ACHN (cell line): ENCODE results near the gene PIEZO2.
"Not testable (repeated sequence)": the region's sequence is repeated elsewhere in the genome, so short reads cannot be mapped to it uniquely, and the experiment has no call there.

ENCODE experiments used
- DNase-seq: peaks from one replicate; pipeline ENCODE4 v3.0.0-alpha.2; 2015
- in situ Hi-C: cut with HindIII; loops from 2 replicates; pipeline ENCODE4 v1.10.0; 2017; ENCODE audit warnings: low sequenced_read_pairs, low pct_ligation_motif_present, low pct_unique_long_range_greater_than_20kb

The PIEZO2 gene

DNA sequence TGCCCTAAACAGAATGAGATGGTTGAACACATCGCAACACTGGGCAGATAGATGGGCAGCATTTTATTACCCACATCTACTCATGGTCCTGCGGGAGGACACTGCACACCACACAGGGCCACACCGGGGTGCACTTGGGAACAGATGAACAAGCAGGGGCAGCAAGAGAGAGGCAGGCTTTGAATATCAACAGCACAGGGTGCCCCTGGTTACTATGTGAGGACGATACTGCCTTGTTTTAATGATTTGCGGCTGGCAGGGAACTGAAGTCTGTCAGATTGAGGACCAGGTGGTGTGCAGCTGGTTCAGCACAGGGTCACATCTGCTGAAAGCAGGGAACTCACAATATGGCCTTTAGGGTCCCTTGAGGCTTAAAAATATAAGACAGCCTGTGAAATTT lies 195.7 kb downstream of the PIEZO2 start:
- DNase-seq, result no peak
- in situ Hi-C loops, result no loop called here

DNA sequence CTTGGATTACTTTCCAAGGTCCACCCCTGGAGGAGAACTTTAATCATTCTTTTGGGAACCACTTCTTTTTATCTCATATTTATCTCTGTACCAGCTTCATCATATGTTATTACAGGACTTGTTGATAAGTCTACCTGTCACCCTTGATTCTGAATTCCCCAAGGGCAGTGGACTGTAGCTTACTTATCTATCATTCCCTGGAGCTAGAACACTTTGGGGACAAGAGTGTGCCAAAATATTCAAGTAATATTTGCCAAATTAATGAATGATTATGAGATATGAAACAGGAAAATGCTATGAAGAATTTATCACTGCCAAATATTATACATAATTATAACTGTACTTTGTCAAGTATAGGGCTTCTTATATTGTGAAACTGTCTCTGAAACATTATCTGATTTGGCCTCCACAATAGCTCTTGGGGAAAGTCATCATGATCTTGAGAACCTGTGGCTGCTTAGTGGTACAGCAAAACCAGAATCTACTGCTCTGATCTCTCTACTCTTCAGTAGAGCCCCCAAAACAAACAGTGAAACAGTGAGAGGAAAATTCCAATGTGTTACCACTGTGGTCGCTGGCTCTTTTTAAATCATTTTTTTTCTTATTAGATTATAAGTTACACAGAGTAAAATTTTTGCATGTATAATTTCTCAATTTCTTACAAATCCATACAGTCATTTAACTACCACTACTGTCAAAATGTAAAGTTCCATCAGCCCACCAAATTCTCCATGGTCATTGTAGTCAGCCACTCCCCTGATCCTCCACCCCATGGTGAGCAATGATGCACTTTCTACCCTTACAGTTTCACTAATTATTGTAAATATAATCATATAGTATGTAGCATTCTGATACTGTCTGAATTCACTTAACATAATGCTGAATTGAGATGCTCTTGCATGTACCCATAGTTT lies 197.5 kb downstream of the PIEZO2 start:
- DNase-seq, result no peak
- in situ Hi-C loops, result no loop called here

DNA sequence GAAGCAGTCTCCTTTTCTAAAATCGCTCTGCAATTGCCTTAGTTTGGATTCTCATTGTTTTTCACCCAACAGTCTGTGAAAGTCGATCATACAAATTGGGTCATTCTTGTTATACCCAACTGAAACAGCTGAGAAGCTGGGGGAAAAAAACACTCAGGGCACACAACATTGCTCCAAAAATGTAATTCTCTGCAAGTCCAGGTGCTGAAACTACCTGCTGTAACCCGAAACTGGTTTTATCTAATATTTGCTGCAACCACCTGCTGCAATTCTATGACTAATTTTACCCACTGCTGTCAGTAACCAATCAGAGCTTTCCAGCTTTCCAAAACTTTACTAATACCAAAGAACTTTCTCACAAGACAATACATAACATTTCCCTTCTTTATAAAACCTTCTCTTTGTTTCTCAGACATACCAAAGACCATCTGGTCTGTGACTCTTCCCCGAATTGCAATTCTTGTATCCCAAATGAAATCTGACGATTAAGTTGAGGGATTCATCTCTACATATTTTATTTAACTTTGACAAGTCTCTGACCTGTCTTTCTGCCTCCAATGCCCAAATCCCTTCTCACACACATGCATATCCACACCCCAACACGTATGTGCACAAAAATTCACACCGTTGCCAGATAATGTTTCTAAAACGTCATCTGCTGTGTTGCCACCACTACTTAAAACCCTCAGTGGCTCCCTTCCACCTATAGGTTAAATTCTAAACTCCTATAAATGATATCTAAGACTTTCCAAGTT lies 198.3 kb downstream of the PIEZO2 start:
- DNase-seq, result no peak
- in situ Hi-C loops, result no loop called here

DNA sequence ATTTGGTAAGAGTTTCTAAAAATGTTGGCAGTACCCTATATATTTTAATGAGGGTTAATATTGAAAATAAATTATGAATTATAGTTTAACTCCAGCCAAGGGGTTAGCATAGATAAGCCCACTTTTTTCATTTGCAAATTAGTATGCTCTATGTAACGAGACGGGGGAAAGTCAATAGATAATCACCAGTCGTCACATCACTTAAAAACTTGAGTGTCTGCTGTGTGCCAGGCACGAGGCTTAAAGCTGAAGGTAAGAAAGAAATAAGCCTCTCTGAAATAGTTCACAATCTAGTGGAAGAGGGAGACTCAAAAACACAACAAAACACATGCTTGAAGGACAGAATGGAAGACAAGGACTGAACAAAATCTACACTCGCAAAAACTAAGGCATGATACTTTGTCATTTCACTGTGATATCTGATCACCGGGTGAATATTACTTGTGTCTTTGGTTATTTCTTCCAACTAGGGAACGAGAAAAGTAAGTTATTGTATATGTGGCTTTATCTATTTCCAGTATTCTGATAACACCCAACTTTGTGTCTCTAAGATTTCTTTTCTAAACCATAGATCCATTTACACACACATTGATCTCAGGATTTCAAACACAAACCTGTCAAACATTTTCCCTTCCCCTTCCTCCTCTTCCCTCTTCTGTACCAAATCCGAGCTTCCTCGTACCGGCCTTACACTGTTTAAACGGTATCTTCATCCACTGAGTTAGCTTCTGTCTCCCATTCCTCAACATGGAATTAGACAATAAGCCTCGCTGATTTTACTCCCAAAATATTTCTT lies 199.1 kb downstream of the PIEZO2 start:
- DNase-seq, result no peak
- in situ Hi-C loops, result no loop called here

DNA sequence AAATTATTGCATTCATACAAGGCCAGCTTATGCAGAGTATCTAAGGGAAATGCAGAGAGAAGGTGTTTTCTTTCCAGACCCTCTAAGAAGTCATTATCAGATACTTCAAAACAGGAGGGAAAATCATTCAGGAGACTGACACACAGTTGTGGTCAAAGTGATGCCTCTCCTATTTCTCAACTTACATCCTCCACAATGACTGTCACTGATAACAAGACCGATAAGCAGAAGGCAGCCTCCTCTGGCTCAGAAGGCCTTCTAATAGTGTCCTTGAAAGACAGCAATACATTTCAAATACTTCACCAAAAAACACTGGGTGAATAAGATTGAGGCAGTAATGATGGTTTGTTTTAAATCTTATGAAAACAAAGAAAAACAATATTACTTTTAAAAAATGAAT lies 199.7 kb downstream of the PIEZO2 start:
- in situ Hi-C loops, result no loop called here
- no peak for DNase-seq

DNA sequence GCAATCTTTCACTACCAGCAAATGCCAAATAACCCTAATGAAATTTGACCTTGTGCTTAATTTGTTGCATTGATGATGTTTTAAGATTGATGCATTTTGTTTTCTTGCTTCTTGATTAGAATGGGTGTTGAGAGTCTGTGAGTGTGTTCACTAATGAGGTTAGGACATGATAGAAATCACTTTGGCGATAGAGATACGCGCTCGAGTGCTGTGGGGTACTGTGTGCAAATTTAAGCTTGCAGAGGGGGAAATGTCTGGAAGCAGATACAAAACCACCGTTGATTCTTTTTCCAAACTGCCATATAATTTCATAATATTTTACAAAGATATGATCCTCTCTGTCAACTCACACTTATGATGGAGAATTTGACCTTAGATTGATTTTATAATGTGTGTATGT lies 200.9 kb downstream of the PIEZO2 start:
- DNase-seq, result no peak
- in situ Hi-C loops, result no loop called here

DNA sequence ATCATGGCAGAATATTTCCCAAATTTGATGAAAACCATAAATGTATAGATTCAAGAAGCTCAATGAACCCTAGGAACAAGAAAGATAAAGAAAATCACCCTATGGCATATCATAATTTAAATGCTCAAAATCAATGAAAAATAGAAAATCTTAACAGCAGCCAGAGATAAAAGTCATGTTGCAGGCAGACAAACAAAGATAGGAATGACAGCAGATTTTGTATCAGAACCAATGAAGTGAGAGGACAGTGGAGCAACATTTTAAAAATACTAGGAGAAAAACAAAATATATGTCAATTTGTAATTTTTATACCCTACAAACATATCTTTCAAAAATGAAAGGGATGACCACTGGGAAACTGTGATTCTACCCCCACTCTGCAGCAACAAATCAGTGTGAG lies 203.3 kb downstream of the PIEZO2 start:
- in situ Hi-C loops, result no loop called here
- DNase-seq, result no peak

DNA sequence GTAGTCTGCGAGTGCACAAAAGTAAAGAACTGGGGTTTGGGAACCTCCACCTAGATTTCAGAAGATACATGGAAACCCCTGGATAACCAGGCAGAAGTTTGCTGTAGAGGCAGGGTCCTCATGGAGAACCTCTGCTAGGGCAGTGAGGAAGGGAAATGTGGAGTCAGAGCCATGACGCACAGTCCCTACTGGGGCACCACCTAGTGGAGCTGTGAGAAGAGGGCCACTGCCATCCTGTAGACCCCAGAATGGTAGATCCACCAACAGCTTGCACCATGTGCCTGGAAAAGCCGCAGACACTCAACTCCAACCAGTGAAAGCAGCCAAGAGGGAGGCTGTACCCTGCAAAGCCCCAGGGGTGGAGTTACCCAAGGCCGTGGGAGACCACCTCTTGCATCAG lies 206.4 kb downstream of the PIEZO2 start:
- in situ Hi-C loops, result no loop called here

DNA sequence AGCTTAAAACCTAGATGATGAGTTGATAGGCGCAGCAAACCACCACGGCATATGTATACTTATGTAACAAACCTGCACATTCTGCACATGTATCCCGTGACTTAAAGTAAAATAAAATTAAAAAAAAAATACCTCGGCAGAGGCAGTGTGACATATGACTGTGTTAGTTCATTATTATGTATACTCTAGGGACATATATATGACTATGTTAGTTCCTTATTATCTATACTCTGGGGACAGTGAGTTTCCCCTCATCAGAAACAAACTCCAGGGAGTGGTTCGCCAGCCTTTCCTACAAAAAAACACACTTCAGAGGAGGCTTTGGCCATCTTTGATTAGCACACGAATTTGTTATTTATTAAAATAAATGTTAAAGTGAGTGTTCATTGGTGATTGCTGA lies 209.5 kb downstream of the PIEZO2 start:
- in situ Hi-C loops, result no loop called here

More for the DNA sequence above, 206.4 kb downstream of the PIEZO2 start:
- DNase-seq, result no peak

DNA sequence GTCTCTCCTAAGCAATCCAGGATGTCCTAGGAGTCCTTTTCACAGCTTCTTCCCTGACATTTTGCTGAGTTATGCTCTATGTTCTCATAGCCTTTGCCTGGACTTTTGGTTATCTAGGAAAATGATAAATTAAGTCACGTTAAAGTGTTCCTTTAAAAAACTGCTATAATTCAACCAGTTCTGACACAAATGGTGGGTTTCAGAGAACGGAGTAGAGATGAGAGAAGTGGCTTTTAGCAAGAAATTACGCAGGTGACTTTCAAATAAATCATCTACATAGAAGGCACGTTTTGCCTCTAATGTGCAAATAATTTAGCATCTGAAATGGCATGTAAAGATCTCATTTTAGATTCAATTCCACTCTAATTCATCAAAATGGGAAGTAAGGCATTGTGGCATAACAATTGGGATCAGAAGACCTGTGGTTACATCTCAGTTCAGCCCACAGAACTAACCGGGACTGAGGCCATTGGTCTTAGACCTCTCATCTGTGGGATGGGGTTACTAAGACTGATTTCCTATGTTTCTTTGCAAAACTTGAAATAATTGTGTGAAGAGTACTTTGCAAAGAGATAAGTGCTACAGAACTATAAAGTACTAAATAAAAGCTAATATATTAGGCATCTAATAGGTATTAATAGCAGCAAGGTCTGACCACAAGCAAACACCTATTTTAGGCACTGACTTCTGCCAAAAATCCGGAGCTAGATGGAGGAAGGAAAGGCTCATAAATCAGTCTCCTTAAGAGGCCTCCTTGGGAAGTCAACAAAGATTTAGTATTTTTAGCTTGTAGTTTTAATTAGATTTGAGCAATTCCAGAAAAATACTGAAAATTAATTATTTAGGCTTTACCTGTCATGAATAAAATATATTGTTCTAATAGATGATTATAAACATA lies 211.4 kb downstream of the PIEZO2 start:
- no peak for DNase-seq

More for the DNA sequence above, 209.5 kb downstream of the PIEZO2 start:
- no peak for DNase-seq

DNA sequence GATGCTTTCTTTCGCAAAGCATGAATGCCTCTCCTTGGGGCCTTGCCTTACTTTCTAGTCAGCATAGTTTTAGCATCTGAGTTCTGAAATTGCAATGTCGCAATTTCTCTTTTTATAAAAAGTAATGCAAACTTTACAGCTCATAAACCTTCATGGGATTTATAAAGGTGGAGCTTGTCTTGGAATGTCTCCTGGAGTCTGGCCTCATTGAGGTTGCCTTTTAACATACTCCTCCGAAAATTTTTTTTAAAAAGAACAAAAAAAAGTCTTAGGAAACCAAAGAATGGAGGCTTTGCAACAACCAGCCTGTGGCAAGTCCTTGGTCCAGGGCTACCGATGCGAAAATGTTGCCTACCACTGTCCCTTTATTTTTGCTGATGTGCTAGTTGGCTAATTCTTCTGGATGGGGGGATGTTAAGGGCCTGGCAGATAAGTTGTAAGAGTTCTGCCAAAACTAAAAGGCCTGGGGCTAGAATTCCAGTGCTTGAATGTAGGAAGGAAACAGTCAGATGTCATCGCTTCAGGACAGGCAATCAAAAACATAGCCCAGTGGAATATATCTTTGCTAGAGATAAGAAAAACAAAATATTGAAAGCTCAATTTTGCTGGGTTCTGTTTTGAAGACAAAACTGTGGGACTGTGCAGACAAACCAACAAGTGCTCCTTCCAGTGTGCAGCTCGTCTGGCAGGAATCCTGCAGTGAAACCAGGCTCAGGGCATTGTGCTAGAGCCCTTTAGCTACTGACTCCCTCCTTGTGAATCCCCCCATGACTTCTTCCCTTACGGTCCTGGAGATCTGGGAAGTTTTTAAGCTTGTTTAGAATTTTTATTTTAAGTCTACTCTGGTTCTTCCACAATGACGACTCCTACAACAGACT lies 213.0 kb downstream of the PIEZO2 start:
- DNase-seq, result no peak

More for the DNA sequence above, 211.4 kb downstream of the PIEZO2 start:
- in situ Hi-C loops, result no loop called here

DNA sequence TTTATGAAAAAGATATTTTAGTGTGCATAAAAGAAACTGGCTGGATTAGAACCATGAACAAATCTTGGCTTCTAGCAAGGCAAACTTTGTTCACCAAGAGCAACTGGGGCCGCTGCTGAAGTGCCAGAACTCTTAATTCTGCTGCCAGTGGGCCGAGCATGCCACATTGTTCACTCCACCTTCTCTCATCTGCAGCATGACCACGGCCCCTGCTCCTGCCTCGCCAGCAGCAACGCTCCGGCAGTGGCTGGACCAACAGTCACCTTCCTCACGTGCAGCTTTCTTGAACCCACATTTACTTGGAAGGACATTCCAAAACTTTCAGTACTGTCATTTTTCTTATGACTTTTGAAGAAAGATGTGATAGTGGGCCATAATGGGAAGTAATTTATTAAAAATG lies 213.8 kb downstream of the PIEZO2 start:
- no peak for DNase-seq
- in situ Hi-C loops, result no loop called here

More for the DNA sequence above, 213.0 kb downstream of the PIEZO2 start:
- in situ Hi-C loops, result no loop called here

DNA sequence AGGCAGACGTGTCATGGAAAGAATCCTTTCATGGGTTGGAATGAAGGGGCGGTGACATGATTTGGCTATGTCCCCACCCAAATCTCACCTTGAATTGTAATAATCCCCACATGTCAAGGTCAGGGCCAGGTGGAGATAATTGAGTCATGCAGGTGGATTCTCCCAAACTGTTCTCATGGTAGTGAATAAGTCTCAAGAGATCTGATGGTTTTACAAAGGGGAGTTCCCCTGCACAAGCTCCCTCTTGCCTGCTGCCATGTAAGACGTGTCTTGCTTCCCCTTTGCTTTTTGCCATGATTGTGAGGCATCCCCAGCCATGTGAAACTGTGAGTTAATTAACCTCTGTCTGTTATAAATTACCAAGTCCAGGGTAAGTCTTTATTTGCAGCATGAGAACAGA lies 215.7 kb downstream of the PIEZO2 start:
- DNase-seq, in situ Hi-C loops: not testable (repeated sequence)

DNA sequence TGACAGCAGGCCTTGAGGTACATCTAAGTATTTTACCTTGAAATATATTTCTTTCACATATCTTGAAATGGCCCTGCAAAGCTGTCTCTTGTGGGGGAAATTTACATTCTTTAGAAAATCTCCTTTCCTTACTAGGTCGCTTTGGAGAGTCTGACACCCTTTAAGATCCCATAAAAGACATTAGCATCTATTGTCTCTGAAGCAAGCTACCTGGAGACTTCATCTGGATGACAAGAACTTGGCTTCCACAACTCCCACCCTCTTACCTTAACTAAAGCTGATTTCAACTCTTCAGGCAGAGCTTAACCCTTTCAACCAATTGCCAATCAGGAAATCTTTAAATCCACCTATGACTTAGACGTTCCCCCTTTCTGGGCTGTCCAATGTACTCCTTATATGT lies 219.3 kb downstream of the PIEZO2 start:
- in situ Hi-C loops, result no loop called here
- no peak for DNase-seq

DNA sequence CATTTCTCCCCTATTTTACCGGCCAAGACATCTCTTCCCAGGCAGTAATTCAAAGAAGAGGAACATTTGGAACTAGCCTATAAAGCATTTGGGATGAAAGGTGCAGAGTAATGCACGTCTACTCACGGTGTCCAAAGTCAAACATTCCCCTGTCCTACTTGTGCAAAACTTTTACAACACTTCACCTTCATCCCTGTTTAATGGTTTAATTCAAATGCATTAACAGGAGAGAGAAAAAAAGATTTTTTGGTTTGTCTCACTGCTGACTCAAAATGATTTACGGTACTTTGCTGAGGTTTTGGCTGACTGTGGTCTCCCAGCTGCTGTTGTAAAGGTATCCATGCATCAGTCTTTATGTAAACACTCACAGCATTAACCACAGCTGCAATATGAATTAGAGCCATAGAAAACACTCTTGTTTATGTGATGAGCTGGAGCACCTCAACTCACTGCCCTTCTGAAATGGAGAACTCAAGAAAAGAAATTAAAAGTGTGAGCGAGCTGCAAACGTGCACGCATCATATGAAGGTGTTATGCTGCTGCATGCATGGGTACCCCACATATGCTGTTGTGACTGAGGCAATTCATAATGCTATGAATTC lies 220.5 kb downstream of the PIEZO2 start:
- DNase-seq, result no peak
- in situ Hi-C loops, result no loop called here

DNA sequence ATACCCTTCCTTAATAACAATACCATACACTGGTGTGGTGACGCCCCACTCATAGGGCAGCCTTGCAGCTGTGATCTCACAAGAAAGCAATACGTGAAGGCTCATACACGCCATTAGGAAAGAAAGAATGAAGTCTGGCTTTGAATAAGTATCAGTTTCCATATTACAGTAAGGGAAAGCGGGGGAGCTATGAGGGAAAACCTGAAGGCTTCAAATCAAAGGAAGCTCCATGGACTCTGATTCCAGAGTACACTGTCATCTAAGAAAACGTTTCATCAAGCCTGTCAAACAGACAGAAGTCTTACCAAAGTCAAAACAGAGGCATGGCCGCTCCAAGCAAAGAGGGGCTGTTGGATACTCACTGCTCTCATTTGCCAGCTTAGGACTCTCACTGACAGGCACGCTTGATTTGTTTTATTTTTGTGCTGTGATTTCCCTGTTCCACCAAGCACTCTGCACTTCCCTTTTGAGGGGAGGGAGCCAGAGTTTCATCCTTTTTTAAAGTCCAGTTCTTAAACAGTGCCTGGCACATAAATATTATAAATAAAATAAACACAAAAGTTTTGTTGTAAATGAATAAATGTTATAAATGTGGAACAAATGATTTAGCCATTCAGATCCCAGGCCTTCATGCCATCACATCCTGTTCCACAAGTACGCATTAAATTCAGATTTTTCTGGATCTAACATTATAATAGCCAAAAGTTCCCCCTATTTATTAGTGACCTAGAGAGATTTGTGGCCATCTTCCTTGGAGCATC lies 221.2 kb downstream of the PIEZO2 start:
- in situ Hi-C loops, result no loop called here
- DNase-seq, result no peak
